Ureter (tissue), 1 donor: ENCODE results near the gene JAK3. TPM values are rescaled to one million over a fixed set of nuclear protein-coding genes. Genes with fewer than 3 reads are reported as not detected.

ENCODE experiments used
- DNase-seq: peaks from one replicate; pipeline ENCODE4 v3.0.0-alpha.2; 2020; ENCODE audit warnings: low spot score
- total RNA-seq: library from RNA; stranded (reverse); gene quantifications from one replicate; pipeline ENCODE4 v1.2.4, GENCODE V29; 2023
- donor health status: DM: yes; HTN: yes; CAD: no.

Gene JAK3
- total RNA-seq, 1 donor from 2014 or later: 16.8 TPM

DNA sequence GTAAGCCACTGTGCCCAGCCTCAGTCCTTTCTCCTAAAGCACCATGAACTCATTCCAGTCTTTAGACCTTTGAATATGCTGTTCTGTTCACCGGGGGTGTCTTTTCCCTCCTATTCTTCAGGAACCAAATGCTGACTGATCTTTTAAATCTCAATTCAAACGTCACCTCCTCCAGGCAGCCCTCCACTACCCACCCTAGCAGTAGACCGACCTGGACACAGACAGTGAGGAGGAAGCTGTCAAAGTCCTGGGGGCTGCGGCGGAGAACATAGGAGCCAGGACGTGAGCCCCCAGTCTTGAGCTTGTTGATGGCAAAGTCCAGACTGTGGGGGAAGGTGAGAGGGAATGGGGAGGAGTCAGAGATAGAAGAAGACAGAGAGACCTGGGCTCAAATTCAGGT lies 7.8 kb downstream of the JAK3 start:
- no peak for DNase-seq

DNA sequence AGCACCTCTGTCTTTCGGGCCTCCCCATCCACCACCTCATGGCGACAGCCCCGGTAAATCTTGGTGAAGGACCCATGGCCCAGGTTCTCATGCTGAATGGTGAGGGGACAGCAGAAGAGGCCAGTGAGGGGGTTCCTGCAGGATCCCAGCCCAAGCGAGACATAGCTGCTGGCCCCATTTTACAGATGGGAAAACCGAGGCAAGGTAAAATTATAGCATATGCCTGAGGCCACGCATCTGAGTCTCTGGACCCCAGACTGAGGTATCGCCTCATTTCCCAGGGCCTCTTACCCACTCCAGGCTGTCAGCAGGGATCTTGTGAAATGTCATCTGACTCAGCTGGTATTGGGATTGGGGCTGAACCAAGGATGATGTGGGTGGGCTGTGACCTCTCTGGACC lies 9.8 kb downstream of the JAK3 start:
- DNase-seq: no peak

DNA sequence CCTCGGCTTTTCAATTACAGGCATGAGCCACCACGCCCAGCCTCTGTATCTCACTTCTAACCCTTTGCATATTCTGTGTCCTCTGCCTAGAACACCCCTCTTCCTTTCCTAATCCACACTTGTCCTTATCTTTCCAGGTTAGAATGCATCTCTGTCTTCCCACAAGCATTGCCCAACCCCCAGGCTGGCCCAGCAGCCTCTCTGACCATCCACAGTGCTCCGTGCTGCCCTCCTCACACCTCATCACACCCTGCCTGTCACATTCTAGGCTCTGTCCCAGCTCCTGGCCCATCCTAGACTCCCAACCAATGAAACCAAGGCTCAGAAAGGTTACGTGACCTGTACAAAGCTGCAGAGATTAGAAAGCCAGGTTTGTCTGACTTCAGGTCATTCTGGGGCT lies 11.3 kb downstream of the JAK3 start:
- no peak for DNase-seq

DNA sequence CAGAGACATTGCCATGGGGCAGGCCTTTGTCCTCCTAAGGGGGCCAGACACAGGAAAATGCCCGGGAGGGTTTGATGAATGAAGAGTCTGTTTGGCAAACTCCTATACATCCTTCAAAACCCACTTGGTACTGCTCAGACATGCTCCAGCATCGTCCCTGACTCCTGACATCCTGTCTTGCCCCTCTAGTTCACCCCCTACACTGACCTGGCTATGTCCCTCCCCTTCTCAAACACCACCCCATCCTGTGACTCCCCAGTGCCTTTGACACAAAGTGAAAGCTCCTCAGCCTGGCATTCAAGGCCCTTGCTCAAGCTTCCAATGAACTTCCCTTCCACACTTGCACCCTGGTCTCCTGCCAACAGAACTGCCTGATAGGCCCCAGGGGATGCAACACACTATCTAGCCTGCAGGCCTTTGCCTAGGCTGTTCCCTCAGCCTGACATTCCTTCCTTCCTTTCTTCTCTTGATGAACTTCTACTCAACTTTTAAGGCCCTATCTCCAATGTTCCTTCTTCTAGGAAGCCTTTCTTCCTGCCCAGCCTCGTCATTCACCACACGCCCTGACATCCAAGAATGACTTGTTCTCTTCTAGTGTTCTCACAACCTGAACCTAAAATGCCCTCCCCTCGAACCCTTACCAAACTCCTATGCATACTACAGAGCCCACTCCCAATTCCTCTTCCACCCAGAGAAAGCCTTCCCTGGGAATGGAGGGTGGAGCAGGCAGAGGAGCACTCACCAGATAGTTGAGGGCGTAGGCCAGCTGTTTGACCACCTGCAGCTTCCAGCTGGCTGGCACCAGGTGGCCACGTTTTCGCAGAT lies 12.4 kb downstream of the JAK3 start:
- DNase-seq: no peak

DNA sequence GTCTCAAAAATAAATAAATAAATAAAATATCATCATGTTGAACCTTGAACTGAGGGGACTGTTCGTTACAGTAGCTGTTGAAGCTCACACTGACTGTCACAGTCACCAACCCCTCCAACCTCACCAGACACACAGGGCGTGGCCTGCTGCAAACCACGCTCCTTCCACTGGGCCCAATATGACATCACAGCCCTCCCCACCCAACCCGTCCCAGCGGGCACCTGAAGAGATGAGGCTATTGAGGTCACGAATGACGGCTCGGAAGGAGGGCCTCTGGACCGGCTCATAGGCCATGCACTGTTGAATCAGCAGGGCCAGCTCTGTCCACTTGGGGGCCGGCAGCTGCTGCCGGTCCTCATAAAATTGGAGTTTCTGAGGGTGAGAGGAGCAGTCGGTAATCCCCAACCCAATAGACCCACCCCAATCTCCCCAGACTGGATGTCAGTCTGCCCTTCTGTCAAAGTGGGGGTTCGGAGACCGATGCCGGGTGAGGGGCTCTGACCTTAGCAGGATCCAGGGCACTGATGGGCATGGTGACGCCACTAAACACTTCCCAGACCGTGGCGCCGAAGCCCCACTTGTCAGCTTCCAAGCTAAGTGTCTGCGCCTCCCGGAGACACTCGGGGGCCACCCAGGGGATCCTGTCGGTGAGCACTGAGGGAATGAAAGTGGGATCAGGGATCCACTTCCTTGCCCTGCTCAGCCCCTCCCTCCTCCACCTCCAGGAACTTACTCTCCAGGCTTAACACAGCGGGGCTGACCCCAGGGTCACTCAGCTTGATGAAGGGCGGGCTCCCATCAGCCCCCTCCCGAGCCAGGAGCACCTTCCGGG lies 13.2 kb downstream of the JAK3 start:
- DNase-seq: no peak

DNA sequence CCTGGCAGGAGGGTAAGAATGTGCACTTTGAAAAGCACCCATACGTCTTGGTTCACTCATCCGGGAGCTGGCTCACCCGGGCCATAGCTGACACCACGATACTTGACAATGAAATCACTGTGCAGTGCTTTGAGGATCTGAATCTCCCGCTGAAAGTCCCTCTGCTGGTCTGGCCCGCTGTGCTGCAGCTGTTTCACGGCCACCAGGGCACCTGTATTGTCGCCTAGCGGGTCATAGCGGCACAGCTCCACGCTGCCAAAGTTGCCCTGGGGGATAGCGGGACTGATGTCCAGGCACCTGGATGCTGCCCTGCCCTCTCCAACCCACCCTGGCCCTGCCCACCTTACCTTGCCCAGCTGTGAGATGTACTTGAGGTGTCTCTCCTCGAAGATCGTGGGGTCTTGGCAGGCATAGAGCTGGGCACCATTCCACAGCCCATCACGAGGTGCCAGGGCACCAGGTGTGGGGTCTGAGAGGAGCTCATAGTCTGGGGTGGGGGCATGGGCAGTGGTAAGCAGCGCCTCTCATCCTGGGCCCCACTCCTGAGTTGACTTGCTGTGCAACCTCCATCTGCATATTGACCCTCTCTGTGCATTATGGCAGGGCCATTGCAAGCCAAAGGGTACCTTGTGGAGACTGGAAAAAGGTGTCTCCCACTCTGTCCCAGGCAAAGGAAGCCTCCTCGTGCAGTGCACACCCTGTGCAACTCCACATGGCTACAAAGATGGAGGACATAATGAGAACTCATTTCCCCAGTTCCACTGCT lies 15.2 kb downstream of the JAK3 start:
- no peak for DNase-seq

DNA sequence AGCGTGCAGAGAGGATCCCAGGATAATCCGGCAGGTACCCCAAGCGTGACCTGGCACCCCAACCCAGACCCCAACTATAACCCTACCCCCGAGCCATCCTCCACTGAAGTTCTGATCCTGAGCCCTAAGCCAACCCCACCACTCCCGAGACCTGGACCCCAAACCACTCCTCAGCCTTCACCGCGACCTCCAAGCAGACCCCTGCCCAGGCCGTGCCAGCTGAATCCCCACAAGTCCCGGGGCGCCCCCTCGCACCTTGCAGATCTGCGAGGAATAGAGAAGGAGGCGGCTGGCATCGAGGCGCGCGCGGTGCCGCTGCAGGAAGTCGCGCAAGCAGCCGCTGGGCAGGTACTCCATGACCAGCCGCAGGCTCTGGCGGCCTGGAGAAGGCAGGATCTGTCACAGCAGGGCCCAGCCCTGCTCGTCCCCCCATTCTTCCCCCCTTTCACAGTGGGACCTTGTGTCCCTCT lies 16.3 kb downstream of the JAK3 start:
- peak; percentile 48 for DNase-seq

DNA sequence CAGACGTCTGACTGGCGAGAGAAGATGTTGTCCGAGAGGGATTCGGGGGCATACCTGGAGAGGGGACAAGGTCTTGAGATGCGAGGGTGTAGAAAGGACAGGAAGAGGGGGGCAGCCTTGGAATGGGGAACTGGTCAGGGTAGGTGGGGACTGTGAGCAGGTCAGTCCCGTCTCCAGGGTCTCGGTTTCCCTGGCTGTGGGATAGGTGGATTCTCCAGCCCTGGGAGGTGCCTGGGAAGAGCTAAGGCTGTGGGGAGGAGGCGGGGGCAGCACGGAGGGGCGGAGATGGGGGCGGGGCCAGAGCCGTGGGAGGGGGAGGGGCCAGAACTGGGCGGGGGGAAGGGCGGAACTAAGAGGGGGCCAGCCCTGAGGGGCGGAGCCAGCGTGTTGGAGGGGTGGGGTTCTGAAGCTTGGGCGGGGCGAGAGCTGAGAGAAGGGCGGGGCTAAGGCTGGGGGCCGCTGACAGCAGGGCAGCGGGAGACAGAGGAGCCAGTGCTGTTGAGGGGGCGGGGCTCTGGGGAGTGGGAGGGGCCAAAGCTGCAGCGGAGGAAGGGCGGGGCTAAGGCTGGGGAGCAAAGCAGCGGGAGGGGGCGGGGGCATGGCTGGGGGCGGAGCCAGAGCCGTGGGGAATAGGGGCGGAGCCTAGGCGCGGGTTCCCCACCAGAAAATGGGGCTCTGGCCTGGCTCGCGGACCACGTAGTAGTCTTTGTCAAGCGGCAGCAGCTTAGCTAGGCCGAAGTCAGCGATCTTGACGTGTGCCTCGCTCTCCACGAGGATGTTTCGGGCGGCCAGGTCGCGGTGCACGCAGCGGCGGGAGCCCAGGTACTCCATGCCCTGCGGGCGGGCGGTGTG lies 17.0 kb downstream of the JAK3 start:
- peak; percentile 91 for DNase-seq

DNA sequence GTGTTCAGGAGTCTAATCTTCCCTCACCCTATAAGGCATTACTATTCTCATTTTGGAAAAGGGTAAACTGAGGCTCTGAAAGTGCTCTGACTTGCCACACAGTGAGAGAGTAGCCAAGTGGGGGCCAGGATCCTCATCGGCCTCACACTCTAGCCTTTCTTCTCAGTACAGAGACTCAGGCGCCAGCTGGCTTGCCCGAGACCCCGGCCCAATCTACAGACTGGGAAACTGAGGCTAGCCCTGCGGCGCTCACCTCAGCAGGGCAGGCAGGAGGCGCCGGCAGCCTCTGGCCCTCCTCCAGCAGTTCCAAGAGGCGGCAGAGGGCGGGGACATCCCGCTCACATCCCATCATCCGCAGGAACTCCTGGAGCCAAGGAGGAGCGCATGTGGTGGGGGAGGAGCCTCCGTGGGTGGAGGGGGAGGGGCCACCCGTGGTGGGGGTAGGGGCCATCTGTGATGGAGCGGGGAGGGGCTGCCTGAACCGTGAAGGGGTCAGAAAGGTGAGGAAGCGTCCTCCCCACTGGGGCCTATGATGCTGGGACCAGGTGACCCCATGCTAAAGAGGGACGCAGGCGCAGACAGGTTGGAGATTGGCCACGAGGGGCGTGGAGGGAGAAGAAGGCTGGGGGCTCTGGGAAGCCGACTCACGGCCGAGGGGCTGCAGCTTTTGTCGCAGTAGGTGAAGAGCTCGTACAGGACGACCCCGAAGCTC lies 17.8 kb downstream of the JAK3 start:
- peak; percentile 50 for DNase-seq

DNA sequence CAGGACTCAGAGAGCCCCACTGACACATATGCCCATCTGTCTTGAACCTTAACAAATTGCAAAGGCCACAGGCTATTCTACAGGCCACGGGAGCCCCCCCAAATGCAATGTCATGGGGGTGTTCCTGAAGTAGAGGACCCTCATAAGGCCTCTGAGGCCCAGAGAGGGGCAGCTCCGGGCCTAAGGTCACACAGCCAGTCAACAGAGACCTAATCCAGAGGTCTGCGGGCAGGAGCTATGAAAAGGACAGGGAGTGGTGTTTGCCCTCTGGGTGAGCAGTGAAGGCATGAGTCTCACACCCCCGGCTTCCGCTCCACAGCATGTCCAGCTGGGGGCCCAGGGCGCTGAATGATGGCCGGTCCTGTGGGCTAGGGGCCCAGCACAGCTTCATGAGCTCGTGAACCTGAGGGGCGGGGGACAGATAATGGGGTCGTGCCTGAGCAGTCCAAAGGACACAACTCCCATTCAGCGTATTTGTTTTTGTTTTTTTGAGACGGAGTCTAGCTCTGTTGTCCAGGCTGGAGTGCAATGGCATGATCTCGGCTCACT lies 21.2 kb downstream of the JAK3 start:
- no peak for DNase-seq

DNA sequence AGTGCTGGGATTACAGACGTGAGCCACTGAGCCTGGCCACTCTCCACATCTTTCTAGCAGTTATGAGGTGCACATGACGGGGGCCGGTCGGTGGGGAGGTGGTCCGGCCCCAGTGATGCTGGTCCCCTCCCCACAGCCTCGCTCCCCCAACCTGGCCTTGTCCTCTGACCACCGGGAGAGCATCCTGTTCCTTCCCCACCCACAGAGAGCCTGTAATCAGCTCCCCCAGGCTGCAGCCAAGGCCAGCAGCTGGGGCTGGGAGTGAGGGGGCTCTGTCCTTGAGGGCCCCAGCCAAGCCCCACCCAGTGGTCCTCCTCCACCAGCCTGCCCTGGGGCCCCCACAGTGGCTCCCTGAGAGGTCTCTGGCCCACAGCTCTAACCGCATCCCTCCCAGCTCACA lies 23.4 kb downstream of the JAK3 start:
- no peak for DNase-seq

DNA sequence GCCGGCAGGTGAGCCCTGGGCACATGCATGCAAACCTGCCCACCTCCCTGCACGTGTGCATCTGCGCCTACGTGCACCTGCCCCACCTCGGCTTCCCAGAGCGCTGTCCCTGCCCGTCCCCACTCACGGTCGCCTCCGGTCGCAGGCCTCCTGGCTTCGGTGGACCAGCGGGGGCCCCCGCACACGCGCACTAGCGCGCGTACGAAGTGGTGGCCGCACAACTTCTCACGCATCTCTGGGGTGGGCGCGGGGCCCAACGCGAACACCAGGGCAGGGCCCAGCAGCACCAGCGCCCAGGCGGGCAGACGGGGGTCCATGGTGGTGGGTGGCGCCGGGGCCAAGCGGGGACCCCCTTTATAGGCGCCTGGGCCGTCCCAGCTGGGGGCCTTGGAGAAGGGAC lies 26.6 kb downstream of the JAK3 start, which contains the start of gene INSL3:
Gene INSL3, minus strand, starts transcription at position 330 of the 400 bp plus-strand sequence. Its CDS starts 13 bp downstream, at position 317.
- no peak for DNase-seq

DNA sequence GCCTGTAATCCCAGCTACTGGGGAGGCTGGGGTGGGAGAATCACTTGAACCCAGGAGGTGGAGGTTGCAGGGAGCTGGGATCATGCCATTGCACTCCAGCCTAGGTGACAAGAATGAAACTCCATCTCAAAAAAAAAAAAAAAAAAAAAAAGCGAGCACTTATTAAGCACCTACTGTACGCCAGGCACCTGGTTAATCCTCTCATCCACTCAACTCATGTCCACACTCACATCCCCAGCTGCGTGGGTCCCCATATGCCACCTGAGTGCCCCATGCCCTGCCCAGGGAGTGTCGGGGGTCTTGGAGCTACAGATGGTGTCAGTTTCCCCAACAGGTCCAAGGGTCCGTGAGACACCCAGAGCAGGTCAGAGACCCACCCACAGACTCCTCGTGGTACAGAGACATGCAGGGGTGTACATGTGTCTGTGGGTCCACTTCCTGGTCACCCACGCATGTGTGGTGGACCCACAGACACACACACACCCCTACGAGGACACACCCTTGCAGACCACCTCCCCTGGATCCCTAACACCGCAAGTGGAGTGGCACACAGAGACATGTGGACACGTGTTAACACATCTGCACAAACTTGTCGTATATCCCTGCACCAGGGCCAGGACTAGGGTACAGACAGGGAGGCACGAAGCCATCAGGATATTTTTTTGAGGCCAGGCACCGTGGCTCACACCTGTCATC lies 30.0 kb downstream of the JAK3 start:
- no peak for DNase-seq

DNA sequence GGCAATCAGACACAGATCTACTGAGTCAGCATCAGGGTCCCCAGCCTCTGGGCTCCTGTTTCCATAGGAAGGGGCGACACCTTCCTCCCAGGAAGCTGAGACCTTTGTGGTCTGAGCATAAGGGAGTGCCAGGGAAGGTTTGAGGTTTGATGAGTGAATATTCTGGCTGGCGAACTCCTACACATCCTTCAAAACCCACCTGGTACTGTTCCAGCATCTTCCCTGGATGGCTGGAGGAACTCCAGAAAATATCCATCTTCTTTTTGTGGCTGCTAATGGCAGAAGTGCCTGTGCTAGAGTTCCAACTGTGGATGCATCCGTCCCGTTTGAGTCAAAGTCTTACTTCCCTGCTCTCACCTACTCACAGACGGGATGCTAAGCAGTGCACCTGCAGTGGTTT lies 35.7 kb downstream of the JAK3 start:
- no peak for DNase-seq

DNA sequence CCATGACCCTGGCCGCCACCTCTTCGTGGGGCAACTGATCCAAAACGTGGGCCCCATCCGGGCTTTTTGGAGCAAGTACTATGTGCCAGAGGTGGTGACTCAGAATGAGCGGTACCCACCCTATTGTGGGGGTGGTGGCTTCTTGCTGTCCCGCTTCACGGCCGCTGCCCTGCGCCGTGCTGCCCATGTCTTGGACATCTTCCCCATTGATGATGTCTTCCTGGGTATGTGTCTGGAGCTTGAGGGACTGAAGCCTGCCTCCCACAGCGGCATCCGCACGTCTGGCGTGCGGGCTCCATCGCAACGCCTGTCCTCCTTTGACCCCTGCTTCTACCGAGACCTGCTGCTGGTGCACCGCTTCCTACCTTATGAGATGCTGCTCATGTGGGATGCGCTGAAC lies 36.1 kb downstream of the JAK3 start:
- DNase-seq: no peak

DNA sequence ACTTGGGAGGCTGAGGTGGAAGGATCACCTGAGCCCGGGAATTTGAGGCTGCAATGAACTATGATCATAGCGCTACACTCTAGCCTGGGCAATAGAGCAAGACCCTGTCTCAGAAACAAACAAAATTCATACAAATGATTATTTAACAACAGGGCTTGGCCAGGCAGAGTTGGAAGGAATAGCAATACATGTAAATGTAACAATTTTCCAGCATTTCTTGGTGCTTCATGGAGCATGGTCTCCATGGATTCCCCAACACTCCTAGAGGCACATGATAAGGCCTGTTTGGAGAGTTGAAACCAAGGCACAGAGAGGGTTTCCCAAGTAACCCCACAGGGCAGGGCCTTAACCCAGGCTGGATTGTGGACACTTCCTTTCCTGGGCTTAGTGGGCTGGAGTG lies 36.7 kb downstream of the JAK3 start:
- no peak for DNase-seq

DNA sequence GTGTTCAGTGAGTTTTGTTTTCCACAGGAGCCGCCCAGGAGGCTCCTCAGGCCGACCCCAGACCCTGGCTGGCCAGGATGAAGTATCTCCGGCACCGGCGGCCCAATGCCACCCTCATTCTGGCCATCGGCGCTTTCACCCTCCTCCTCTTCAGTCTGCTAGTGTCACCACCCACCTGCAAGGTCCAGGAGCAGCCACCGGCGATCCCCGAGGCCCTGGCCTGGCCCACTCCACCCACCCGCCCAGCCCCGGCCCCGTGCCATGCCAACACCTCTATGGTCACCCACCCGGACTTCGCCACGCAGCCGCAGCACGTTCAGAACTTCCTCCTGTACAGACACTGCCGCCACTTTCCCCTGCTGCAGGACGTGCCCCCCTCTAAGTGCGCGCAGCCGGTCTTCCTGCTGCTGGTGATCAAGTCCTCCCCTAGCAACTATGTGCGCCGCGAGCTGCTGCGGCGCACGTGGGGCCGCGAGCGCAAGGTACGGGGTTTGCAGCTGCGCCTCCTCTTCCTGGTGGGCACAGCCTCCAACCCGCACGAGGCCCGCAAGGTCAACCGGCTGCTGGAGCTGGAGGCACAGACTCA lies 40.0 kb downstream of the JAK3 start:
- no peak for DNase-seq

DNA sequence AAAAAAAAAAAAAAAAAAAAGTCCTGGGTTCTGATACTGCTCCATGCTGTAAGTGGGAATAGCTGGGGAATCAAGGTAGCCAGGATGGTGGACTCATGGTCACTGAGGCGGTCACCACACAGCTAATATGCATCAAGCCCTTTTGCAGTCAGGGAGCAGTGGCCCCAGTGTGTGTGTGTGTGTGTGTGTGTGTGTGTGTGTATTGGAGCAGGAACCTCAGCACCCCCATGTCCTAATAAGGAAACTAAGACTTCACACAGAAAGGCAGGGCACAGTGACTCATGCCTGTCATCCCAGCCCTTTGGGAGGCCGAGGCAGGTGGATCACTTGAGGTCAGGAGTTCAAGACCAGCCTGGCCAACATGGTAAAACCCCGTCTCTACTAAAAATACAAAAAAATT lies 40.8 kb downstream of the JAK3 start:
- DNase-seq: no peak

DNA sequence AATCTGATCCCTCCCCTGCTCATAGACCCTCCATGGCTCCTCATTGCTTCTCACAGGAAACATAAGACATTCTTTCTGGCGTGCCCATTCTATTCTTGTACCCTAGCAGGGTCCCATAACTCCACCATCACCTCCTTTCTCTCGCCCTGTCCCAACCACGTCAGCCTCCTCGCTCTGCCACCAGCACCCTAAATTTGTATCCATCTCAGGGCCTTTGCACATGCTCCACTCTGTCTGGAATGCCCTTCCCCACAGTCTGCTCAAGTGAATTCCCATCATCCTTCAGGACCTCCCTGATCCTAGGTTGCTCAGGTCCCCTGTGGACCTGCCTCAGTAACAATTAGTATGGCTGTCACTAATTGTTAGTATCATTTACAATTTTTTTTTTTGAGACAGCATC lies 42.4 kb downstream of the JAK3 start:
- DNase-seq: no peak
